HG03196 (cell line): ENCODE data around the gene PTCH1.

Experiments used
- ATAC-seq: cut with Tn5 transposase; IDR thresholded peaks from one replicate; pipeline ENCODE4 v1.9.1; 2021; ENCODE audit not compliant: unreplicated experiment

The PTCH1 gene

DNA sequence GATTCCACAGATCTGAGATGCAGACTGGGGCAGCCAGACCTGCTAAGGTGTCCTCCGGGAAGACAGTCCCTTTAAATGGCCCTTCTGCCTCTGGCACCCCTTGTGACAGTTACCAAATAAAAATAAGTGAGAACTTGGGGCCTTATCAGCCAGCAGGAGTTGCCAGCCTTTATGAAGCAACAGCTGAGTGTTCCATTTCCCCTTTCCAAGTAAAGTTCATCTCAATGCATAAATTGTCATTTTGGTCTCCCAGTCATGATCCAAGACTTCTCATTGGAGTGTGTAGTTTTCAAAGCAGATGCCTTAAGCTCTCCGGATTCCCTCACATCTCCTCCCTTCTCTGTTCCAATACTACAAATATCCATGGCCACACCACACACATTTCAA, 4.1 kb downstream of the PTCH1 start:
- ATAC-seq = no peak

DNA sequence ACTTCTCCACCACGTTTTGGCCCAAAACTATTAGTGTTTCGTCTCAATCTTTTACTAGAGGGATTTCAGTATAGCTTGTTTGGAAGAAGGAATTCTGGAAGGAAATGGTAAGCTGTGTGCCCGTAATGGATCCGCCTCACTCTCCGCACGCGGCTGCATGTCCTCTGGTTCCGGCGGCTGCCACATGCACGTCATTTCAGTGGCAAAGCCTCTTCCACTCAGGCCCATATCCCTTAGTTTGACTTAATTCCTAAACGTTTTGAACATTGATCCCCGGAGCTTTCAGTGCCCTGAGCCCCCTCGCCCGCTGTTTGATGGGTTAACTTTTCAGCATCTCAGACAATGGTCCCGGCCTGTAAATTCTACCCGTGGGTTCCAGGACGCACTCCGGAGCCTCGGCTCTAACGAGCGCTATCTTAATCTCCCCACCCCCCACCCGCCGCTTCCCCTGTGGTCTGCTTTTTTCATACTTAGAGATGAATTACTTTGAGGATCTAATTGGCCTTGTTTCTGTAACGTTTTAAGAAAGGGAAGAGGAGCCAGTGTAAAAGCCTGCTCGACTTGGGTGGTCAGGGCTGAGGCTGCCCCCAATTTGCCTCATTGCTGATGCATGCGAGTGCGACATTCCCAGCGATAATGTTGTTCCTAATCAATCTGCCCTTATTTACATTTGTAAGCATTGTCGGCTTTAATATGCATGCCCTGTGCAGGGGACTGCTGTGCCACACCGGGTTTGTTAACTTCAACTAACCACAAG, 4.6 kb downstream of the PTCH1 start:
- ATAC-seq = no peak

DNA sequence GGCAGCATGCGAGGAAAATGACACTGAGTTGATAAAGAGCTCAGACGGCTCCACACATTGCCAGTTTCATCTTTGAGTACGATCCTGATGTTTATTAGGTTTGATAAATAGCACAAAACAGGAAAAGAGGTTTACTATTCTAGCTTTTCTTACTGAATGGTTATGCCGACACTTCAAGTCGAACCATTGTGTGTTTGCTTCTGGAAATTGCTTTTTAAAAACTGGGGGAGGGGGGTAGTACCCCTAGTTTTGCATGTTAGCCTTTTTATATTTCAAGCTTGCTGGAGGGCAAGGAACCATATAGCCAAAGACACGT, 5.2 kb downstream of the PTCH1 start:
- ATAC-seq = no peak

DNA sequence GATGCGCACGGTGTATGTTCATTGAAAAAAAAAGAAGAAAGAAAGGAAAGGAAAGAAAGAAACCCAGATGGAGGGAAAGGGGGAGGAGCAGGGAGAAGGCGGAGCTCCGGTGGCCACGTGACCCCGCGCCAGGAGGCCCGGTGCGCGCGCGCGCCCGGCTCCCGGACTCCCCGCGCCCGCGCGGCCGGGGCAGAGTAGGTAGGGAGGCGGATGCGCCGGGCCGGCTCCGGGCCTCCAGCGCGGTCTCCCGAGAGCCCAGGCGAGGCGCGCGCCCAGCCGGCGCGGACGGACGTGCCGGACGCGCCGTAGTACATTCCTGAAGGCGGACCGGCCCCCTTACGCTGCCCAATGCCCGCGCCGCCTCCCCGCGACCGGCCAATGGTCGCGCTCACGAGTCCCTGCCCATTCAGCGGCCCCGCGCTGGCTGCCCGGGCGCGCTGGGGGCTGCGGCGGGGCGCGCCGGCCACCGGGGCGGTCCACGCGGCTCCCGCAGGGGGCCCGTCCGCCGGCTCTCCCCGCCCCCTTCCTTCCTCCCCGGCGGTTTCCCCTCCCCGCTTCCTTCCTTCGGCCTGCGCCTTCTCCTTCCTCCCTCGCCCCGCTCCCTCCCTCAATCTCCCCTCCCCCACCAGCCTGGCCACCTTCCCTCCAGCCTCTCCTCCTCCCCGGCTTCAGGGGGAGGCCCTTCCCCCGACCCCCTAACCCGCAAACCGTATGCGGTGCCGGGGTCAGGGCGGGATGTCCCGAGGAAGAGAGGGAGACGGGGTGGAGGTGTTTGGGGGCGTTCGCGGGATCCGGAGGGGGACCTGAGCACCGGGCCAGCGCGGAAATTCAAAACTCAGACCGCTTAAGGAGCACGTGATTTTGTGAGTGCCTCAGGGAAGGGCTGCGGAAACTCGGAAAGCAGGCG, 5.8 kb downstream of the PTCH1 start:
- peak; percentile 45 for ATAC-seq

DNA sequence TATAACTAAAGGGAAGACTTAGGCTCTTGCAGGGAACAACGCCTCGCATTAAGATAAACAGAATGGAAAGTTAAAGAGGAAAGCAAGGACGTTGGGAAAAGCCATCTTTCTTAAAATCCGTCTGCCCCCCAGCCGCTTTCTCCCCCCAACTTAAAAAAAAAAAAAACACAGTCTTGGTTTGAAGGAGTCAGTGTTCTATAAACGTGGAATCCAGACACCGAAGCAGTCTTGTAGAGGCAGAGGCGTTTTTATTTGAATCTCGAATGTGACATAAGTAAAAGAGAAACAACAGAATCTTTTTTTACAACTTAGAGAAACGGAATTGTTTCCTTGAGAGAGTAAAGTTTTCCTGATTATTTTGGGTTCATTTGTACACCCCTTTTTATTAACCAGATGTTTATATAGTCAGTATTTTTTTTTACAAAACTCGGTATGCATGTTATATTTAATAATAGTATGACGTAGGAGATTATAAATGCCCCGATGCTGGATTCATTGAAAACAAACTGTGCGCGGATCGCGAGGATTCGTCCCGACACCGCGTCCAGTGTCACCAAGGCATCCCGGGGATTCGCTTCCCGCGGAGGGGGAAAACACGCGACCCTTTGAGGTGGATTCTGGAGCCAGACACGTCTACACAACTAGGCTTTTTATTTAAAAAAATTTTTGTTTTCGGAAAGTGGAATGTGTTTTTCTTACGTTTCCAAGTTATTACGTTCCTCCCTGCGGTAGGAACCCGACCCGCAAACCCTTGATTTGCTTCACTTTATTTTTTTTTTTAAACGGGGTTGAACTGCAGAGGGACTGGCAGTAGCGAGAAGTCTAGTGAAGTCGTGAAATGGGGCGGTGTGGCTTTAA, 6.7 kb downstream of the PTCH1 start:
- ATAC-seq = no peak

DNA sequence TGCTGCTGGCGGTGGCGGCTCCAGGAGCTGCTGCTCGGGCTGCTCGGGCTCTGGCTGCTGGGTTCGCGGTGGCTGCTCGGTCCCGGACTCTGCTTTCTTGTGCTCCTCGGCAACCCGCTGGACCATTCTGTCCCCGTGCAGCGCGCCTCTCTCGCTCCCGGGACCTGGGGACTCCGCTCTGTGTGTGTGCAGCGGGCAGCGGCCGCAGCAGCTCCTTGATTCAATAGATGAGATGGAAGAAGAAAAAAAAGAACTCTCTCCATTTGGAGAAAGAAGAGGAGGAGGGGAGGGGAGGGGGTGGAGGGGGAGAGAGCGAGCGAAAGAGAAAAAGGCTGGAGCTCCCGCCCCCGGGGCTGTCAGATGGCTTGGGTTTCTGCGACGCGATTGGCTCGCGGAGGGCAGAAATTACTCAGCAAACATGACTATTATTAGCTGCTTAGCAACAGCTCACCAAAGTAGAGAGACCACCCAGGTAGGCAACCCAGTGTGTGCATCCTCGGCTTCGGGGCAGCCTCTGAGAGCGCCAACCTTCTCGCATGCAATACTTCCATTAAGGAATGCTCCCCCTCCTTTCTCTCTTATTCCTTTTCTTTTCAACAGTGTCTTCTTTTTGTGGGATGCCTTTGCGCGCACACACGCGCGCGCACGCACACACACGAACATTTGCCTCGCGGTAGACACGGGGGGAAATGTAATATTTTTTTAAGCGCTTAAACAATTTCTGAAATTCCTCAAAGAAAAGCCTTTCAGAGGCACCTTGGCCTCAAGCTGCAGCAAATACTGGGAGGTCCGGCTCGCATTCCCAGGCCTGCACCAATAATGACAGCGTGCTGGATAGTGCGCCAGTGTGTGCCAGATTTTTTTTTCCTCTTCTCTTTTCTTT, 7.6 kb downstream of the PTCH1 start:
- peak; percentile 31 for ATAC-seq

DNA sequence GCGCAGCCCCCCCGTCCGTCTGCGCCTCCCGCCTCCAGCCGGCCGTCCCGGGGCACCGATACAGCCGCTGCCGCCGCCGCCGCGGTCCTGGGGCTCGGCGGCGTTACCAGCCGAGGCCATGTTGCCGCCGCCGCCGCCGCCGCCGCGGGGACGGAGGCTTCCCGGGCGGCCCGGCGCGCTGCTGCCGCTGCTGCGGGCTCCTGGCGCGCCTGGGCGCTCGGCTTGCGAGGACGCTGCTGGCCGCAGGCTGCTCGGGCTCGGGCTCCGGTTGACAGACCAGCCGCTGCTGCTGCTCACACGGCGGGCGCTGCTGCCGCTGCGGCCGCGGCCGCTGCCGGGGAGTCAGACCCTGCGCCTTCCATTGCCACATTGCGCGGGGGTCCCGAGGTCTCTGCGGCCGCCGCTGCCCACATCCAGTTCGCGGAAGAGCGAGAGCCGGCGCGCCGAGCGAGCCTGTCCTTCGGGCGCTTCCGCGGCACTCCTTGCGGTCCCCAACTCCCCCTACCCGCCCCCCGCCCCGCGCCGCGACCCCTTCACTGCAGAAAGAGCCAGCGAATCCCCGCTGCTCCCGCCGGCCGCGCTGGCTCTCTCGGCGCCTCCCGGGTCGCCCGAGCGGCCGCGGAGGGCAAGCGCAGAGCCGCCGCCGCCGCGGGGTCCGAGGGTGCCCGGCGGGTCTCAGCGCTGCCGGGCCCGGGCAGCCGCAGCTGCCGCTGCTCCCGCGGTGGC, 8.4 kb downstream of the PTCH1 start:
- no peak for ATAC-seq

DNA sequence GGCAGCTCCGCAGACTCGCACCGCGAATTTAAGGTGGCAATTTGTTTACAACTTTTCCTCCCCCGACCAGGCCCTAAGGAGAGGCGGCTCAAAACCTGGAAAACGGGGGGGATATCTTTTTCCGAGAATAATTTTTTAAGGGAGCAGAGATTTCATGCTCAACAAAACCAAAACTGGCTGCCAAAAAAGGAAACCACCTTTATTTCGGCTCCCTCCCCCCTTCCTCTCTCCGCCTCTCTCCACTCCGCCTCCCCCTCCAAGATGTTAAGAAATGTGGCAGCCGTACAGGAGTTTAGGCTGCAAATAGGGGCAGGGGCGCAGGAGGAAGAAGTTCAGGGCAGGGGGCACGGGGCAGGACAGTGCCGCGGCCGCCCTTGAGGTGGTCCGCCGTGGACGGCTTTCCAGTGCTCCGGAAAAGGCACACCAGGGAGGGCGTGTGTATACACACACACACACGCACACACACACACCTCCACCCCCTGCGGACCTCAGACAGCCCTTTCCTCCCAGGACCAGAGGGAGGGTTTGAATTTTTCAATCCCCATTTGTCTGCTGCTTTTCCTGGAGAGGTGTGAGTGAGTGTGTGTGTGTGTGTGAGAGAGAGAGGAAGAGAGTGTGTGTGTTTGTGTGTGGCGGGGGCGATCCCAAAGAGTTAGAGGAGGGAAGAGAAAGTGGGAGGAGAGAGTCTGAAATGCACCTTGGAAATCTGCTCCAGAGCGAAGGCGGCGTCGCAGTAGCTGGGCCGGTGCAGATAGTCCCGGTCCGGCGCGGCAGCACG, 9.1 kb downstream of the PTCH1 start:
- ATAC-seq = no peak

DNA sequence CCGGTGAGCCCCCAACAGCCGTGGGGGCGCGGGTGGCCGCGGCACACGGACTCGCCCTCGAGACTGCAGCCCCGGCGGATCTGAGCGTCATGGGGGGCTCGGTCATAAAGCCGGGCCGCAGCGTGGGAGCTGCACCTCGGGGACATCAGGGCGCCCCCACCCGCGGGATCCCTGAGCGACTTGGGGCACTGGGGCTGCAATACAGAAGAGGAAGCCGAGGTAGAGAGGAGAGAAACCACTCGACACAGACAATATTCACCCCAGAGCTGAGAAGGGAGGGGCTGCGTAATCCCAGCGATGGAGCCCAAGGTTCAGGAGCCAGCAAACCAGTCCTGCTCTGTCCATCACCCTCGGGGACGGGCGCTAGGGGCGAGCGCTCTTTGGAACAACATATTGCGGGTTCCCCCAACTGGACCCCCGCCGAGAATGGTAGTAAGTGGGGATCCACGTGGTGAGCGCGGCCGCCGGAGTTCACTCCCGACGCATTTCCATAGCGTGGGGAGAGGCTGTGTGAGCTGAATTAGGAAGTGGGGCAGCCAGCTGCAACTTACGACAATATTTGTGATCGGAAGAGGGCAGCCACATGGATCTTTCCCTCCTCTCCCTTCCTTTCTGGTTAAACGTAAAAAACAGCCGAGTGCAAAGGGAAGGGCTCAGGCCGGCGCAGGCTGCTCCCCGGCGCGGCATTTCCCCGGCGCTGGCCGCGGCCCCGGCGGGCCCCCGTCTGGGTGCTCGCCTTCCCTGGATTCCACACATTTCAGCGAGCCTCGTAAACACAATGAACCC, 9.9 kb downstream of the PTCH1 start:
- no peak for ATAC-seq

DNA sequence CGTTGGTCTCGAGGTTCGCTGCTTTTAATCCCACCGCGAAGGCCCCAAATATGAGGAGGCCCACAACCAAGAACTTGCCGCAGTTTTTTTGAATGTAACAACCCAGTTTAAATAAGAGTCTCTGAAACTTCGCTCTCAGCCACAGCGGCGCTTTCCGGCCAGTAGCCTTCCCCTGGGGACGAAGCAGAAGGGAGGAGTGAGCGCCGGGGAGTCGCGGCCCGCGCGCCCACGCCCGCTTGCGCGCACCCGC, 10.4 kb downstream of the PTCH1 start:
- no peak for ATAC-seq

DNA sequence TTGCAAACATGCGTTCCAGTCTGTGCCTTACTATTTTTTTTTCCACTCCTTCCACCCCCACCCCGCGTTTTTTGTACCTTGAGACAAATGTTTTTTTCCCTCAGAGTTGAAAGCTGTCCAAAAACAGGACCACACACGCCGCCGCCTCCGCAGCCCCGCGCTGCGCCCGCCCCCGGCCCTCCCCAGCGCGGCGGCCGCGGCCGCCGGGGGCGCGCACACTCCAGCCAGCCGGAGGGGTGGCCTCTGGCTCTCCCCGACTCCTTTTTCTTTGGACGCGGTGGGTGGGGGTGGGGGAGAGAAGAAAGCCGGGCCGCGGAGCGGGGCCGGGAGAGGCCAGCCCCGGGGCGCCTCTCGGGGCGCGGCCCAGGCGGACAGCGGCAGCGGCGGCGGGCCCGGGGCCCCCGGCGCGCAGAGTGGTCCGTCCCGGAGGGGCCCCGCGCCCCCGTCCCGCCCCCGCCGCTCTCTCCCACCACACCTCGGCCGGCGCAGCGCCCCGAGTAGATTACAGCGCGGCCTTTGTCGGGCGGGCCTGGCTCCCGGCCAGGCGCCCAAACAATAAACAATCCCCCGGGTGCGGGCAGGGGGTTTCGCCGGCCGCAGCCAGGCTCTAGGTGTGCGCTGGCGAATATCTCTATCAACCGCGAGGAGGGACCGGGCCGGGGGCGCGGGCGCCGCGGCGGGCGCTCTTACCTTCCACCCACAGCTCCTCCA, 10.9 kb downstream of the PTCH1 start:
- peak; percentile 18 for ATAC-seq

DNA sequence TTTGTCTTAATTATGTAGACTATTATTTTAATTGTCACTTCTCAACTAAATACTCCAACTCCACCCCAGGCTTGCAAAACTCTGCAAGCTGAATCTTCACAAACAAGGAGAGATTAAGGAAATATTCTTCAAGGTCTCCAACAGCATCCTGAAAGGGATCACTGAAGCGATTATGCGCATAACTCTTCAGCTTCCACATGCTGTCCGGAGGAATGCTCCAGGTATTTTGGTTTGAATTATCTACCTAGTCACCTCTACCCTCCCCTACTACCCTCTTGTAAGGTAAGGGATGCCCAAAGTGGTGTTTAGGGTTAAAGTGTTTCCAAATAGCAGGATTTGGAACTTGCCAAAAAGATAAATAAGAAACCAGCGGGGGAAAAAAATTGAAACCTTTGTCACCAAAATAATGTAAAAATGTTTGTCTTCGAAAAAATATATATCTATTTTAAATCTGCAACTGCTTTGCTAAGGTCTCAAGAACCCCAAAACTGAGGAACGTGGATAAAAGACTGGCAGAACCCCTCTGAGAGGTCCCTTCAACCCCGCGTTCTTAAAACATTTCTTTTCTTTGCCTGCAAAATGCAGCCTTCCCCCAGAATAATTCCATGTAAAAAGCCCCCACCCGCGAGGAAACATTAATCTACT, 11.6 kb downstream of the PTCH1 start:
- no peak for ATAC-seq

DNA sequence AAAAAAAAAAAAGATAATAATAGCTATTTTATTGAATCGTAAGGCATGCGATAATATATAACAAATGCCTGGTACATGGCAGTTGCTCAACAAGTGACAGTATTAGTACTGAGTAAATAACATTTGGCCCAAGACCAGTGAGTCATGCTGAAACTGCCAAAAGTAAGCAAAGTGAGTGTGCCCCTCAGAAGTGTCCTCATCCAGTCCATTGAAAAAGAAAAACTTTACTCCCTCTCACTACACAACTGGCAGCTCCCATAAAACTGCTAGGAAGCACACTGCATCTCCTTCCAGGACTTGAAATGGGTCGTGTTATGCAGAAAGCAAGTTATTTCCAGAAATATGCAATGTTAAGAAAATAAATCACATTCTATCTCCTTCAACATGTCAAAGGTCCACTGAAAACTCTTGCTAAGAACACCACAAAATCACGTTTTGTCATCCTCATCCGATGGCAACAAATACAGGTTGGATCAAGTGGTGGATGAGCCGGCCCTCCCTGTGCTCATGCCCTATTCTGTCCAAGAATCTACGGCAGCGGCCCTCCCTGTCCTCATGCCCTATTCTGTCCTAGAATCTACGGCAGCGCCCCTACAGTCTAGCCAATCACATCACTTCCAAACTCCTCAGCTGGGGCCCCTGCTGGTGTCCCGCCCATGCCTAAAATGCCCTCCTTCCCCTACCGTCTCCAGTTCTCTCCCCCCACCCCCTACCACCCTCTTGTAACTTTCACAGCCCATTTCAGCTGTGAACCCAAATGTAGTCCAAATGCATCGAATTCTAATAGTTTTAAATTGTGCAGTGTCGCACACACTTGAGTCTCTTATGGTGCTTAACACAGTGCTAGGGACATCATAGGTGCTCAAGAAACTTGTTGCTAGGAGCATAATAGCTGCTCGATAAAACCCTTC, 12.5 kb downstream of the PTCH1 start:
- ATAC-seq = no peak

DNA sequence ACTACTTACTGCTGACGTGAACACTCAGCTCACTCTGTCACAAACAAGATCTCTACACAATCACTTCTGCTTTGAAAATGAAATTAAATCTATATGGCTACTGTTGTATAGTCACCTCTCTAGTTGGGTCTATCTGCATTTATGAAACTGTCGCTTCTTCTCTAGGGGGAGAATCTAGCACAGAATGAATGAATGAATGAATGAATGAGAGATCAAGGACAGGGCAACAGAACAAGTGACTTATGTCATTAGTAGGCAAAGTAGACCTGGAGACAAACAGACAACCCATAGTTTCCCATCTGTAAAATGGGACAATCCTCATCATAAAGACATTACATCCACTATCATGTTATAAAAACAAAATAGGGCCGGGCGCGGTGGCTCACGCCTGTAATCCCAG, 13.4 kb downstream of the PTCH1 start:
- ATAC-seq = no peak

DNA sequence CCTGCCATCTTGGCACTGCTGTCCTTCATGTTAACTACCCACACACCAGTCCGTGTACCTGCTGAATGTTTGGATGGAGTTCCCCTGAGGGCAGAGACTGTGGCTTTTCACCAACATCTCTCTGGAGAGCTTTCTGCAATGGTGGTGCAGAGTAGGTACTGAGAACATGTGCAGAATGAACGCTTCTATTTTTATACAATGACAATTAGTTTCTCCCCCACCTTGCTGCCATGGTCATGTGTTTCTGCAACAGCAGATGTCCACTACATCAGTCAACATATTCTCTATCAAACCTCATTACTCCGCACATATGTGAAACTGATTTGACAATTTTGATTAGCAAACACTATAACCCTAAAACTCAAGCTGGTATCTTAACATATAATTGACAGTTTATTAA, 14.5 kb downstream of the PTCH1 start:
- no peak for ATAC-seq

DNA sequence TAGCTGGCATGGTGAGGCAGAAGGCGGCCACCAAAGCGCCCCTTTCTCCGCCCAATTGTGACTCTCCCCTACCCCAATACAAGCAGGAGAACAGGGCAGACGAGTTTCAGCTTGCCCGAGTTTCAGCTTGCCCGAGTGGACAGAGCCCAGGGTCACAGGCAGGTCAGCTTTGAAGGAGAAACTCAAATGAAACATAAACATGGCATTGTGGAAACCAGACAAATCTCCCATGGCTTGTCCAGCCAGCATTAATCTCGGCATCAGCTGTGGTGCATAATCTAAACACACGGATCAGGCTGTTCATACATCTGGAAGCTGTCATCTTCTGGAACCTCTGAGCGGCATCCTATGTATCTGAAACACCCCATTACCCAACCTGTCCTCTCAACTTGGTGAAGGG, 16.9 kb downstream of the PTCH1 start:
- no peak for ATAC-seq
